Neural progenitor cell (in vitro differentiated cells): ENCODE results near the gene SLC10A7.

Experiments used
- EZH2 ChIP-seq: fragments of 200-600 bp; sonication (generic); IDR thresholded peaks from 2 replicates; pipeline ENCODE4 v1.6.1; 2017; ENCODE audit warnings: antibody characterized with exemption, mild to moderate bottlenecking, moderate library complexity
- EZH2phosphoT487 ChIP-seq: fragments of 200-600 bp; sonication (generic); IDR thresholded peaks from 2 replicates; pipeline ENCODE4 v1.6.1; 2017; ENCODE audit warnings: antibody characterized with exemption
- TF ChIP-seq, protein P1 (sequence below): fragments of 200-600 bp; sonication (generic); IDR thresholded peaks from 2 replicates; pipeline ENCODE4 v1.5.1; 2017; ENCODE audit warnings: antibody characterized with exemption, mild to moderate bottlenecking

DNA sequence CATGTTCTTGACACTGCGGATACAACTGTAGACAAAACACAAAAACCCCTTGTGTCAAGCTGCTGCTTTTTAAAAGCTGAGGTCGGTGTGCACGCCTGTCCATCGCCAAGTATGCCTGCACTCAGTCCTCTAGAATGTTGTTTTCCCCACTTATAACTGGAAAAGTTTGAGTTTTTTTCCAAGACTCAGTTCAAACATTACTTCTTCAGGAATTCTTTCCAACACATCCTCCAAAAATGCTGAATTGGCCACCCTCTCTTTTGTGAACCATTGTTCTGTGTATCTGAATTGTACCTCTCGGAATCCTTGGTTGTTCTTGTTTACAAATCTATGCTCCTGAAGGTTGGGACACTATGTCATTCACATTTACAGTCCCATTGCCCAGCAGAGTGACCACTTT is 212.8 kb downstream of the SLC10A7 start:
- TF ChIP-seq, protein P1, sequence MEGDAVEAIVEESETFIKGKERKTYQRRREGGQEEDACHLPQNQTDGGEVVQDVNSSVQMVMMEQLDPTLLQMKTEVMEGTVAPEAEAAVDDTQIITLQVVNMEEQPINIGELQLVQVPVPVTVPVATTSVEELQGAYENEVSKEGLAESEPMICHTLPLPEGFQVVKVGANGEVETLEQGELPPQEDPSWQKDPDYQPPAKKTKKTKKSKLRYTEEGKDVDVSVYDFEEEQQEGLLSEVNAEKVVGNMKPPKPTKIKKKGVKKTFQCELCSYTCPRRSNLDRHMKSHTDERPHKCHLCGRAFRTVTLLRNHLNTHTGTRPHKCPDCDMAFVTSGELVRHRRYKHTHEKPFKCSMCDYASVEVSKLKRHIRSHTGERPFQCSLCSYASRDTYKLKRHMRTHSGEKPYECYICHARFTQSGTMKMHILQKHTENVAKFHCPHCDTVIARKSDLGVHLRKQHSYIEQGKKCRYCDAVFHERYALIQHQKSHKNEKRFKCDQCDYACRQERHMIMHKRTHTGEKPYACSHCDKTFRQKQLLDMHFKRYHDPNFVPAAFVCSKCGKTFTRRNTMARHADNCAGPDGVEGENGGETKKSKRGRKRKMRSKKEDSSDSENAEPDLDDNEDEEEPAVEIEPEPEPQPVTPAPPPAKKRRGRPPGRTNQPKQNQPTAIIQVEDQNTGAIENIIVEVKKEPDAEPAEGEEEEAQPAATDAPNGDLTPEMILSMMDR, result no peak
- TF ChIP-seq EZH2 (no peak), EZH2phosphoT487 (no peak)
